ENCODE data around the gene OTX2. TPM values are rescaled to one million over a fixed set of nuclear protein-coding genes. Genes with fewer than 3 reads are reported as not detected.

OTX2 gene
- total RNA-seq, 1 experiment from 2014 or later = not detected

DNA sequence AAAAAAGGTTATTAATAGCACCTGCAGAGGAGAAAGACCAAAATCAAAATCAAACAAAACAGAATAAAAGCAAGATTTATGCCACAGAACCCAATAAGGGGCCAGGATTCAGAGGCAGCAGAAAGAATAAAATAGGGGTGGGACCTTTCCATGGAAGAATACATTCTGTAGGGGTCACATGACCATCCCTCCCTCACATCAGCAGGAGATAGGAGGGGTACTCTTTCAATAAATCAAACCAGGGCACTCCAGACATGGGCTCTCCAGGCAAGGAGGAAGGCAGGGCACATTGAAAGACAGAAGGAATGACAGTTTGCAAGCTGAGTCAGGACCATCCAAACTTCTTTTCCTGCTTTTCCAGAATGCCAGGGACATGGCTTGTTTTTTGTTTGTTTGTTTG is 39.8 kb downstream of the OTX2 start:
- no peak for TF ChIP-seq EZH2 (IDR thresholded peaks at IDR 0.05; ENCODE audit: low read depth)
- TF ChIP-seq, protein P1, sequence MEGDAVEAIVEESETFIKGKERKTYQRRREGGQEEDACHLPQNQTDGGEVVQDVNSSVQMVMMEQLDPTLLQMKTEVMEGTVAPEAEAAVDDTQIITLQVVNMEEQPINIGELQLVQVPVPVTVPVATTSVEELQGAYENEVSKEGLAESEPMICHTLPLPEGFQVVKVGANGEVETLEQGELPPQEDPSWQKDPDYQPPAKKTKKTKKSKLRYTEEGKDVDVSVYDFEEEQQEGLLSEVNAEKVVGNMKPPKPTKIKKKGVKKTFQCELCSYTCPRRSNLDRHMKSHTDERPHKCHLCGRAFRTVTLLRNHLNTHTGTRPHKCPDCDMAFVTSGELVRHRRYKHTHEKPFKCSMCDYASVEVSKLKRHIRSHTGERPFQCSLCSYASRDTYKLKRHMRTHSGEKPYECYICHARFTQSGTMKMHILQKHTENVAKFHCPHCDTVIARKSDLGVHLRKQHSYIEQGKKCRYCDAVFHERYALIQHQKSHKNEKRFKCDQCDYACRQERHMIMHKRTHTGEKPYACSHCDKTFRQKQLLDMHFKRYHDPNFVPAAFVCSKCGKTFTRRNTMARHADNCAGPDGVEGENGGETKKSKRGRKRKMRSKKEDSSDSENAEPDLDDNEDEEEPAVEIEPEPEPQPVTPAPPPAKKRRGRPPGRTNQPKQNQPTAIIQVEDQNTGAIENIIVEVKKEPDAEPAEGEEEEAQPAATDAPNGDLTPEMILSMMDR (conservative IDR thresholded peaks at IDR 0.05) = no peak
- no peak overlapping the region for H3K4me3 ChIP-seq
- H3K4me1 ChIP-seq (replicated peaks; ENCODE audit: insufficient read depth) = no peaks in the 10 kb centered on the region
- no peaks in the 10 kb centered on the region for H3K79me2 ChIP-seq (ENCODE audit: low read depth)
- H3F3A ChIP-seq (ENCODE audit: insufficient read depth, low read depth) = no peaks in the 10 kb centered on the region
- BruUV-seq (replicated peaks) = no TSS peak
- H3K36me3 ChIP-seq (ENCODE audit: low read depth) = no peaks in the 10 kb centered on the region
- CTCF ChIA-PET = no interaction called here
- H3K27ac ChIP-seq = no peak overlapping the region
- DNase-seq = no peak
- POLR2A ChIA-PET (ENCODE audit: unreplicated experiment) = no interaction called here
- H4K20me1 ChIP-seq (ENCODE audit: insufficient read depth) = no peaks in the 10 kb centered on the region
- H3K27me3 ChIP-seq (ENCODE audit: insufficient read depth, low read depth) = no peaks in the 10 kb centered on the region
- no peak overlapping the region for H3K4me2 ChIP-seq
- H2AFZ ChIP-seq = no peak overlapping the region
- H3K9me3 ChIP-seq (ENCODE audit: insufficient read depth, low read depth) = no peaks in the 10 kb centered on the region
- no peaks in the 10 kb centered on the region for H3K9me2 ChIP-seq (ENCODE audit: insufficient read depth)
- intact Hi-C loops (cut with micrococcal nuclease; ENCODE audit: unreplicated experiment) = no loop called here

GRCh38 chr14:56760164-56760914 is 49.9 kb downstream of the OTX2 start:
- POLR2A ChIA-PET (ENCODE audit: unreplicated experiment) = interaction anchor here (0.7 kb wide), 1 partner anchor 600 kb away, joined by 4 read pairs; no protein-coding TSS in a partner anchor
- H2AFZ ChIP-seq = no peak overlapping the region
- H3K4me1 ChIP-seq (replicated peaks; ENCODE audit: insufficient read depth) = no peaks in the 10 kb centered on the region; the same call in 1 of the 2 replicates
- no peaks in the 10 kb centered on the region for H3F3A ChIP-seq (ENCODE audit: insufficient read depth, low read depth)
- H3K36me3 ChIP-seq (ENCODE audit: low read depth) = no peaks in the 10 kb centered on the region
- no peaks in the 10 kb centered on the region for H3K9me2 ChIP-seq (ENCODE audit: insufficient read depth)
- intact Hi-C loops (cut with micrococcal nuclease; ENCODE audit: unreplicated experiment) = no loop called here
- H3K9me3 ChIP-seq (ENCODE audit: insufficient read depth, low read depth) = no peaks in the 10 kb centered on the region
- H4K20me1 ChIP-seq (ENCODE audit: insufficient read depth) = no peaks in the 10 kb centered on the region
- no peak overlapping the region for H3K27ac ChIP-seq
- no peaks in the 10 kb centered on the region for H3K27me3 ChIP-seq (ENCODE audit: insufficient read depth, low read depth)
- H3K4me2 ChIP-seq = no peak overlapping the region
- no peaks in the 10 kb centered on the region for H3K79me2 ChIP-seq (ENCODE audit: low read depth)
- H3K4me3 ChIP-seq = no peak overlapping the region
- DNase-seq = no peak
- no peak for TF ChIP-seq EZH2 (IDR thresholded peaks at IDR 0.05; ENCODE audit: low read depth)
- TF ChIP-seq, protein P1 (conservative IDR thresholded peaks at IDR 0.05) = no peak
- CTCF ChIA-PET = no interaction called here
- no TSS peak for BruUV-seq (replicated peaks)

DNA sequence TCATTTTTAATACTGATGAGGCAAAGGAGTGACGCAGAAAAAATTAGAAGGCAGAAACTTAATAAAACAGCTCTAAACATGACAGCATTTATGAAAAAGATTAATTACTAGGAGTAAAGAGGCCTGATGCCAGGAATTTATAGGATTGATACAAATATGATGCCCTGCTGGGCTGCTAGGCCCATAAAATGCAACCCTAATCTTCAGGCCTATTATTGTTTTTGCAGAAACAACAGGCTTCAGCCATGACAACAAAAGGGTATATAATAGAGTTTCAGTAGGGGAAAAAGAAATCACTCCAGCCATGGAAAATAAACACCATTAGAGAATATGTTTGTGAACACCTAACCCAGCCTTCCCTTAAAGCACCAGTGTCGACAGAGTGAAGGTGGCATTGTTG is 50.6 kb downstream of the OTX2 start:
- Histone ChIP-seq H3K79me2 (ENCODE audit: low read depth) (no peaks in the 10 kb centered on the region), H3K4me3 (no peak overlapping the region), H3K9me3 (ENCODE audit: insufficient read depth, low read depth) (no peaks in the 10 kb centered on the region), H3K4me1 (replicated peaks; ENCODE audit: insufficient read depth) (no peaks in the 10 kb centered on the region; the same call in 1 of the 2 replicates), H4K20me1 (ENCODE audit: insufficient read depth) (no peaks in the 10 kb centered on the region), H3K27ac (no peak overlapping the region), H3F3A (ENCODE audit: insufficient read depth, low read depth) (no peaks in the 10 kb centered on the region), H2AFZ (no peak overlapping the region), H3K9me2 (ENCODE audit: insufficient read depth) (no peaks in the 10 kb centered on the region), H3K36me3 (ENCODE audit: low read depth) (no peaks in the 10 kb centered on the region), H3K27me3 (ENCODE audit: insufficient read depth, low read depth) (no peaks in the 10 kb centered on the region), H3K4me2 (no peak overlapping the region)
- TF ChIP-seq, protein P1 (conservative IDR thresholded peaks at IDR 0.05) = no peak
- TF ChIP-seq EZH2 (IDR thresholded peaks at IDR 0.05; ENCODE audit: low read depth) = no peak
- DNase-seq = no peak
- ChIA-PET POLR2A (ENCODE audit: unreplicated experiment) (no interaction called here), CTCF (no interaction called here)
- BruUV-seq (replicated peaks) = no TSS peak
- intact Hi-C loops (cut with micrococcal nuclease; ENCODE audit: unreplicated experiment) = no loop called here
